ENCODE results near the gene MYBBP1A. TPM values are rescaled to one million over a fixed set of nuclear protein-coding genes. Genes with fewer than 3 reads are reported as not detected.

Gene MYBBP1A
- total and polyA plus RNA-seq, 10 donors = 24.7 to 71.2 (median 51.5) TPM

- Histone ChIP-seq H3K4me3 (no peak overlapping the region), H3K27me3 (replicated peaks in 1 of 7) (peaks cover 4 to 62% (median 25%) of the 10 kb centered on the region in 7 donors), H3K4me1 (peaks cover 6 to 21% (median 16%) of the 10 kb centered on the region in 6 donors), H3K9me3 (no peaks in the 10 kb centered on the region), H3K27ac (no peak overlapping the region), H3K36me3 (no peaks in the 10 kb centered on the region)
- TF ChIP-seq CTCF (IDR thresholded peaks at IDR 0.05 in 8 of 11, conservative IDR thresholded peaks at IDR 0.05 in 3 of 11) = no peak
- TF ChIP-seq POLR2AphosphoS5 (IDR thresholded peaks at IDR 0.05) = no peak
- TF ChIP-seq POLR2A (IDR thresholded peaks at IDR 0.05) = no peak
- WGBS, 5 donors = 64 to 85% (median 81%) methylated on average over 9 of the region's 9 CpGs
- intact Hi-C loops (cut with DNase I; ENCODE audit: low total_unique reads) = no loop called here
- peak; percentile 32 for DNase-seq
Observed at GRCh38 chr17:4587803-4588202, 32.6 kb upstream of the MYBBP1A start.

DNA sequence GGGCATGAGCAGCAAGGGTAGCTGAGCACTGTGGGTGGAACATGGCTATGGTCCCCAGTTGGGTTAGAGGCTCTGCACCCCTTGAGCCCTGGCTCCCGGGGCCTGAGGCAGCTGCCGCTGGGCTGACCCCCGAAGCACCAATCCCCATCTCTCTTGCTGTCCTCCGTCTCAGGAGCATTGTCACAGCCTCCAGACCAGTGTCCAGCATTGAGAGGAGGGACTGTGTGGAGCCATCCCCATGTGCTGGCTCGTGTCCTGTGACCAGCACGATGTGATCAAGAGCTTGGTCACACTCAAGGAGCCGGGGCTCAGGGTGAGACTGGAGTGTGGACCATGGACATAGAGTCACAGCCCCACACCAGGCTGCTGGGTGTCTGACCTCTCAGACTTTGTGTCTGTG lies 32.0 kb upstream of the MYBBP1A start:
- Histone ChIP-seq H3K4me3 (no peak overlapping the region), H3K27me3 (replicated peaks in 1 of 7) (peaks cover 4 to 66% (median 29%) of the 10 kb centered on the region in 7 donors), H3K9me3 (no peaks in the 10 kb centered on the region), H3K27ac (no peak overlapping the region), H3K4me1 (peaks cover 6 to 21% (median 16%) of the 10 kb centered on the region in 6 donors), H3K36me3 (no peaks in the 10 kb centered on the region)
- DNase-seq = peak; percentile 42
- WGBS, 5 donors = 84 to 91% (median 88%) methylated on average over 4 to 7 of the region's 7 CpGs
- intact Hi-C loops (cut with DNase I; ENCODE audit: low total_unique reads) = no loop called here
- TF ChIP-seq POLR2A (IDR thresholded peaks at IDR 0.05) (no peak), CTCF (IDR thresholded peaks at IDR 0.05 in 8 of 11, conservative IDR thresholded peaks at IDR 0.05 in 3 of 11) (no peak), POLR2AphosphoS5 (IDR thresholded peaks at IDR 0.05) (no peak)

DNA sequence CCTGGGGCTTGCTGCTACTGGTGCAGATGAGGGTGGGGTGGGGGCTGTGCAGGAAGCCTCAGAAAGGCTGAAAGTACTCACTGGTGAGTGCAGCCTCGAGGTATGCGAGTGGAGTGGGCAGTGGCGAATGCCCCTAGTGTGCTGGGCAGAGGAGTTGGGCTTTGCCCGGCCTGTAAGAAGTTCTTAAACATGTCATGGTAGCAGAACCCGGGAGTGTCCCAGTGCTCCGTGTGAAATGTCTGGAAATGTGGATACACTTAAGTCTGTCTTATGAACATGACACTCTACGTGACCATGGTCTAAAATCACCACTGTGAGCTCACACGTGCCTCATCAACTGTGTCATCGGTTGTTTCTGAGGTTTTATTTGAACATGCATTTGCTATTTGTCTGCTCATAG lies 30.9 kb upstream of the MYBBP1A start:
- intact Hi-C loops (cut with DNase I; ENCODE audit: low total_unique reads) = no loop called here
- Histone ChIP-seq H3K4me1 (peaks cover 6 to 21% (median 16%) of the 10 kb centered on the region in 6 donors), H3K4me3 (no peak overlapping the region), H3K27ac (no peak overlapping the region), H3K9me3 (no peaks in the 10 kb centered on the region), H3K36me3 (no peaks in the 10 kb centered on the region), H3K27me3 (replicated peaks in 1 of 7) (peaks cover 4 to 63% (median 33%) of the 10 kb centered on the region in 7 donors)
- no peak for TF ChIP-seq CTCF (IDR thresholded peaks at IDR 0.05 in 8 of 11, conservative IDR thresholded peaks at IDR 0.05 in 3 of 11)
- no peak for TF ChIP-seq POLR2AphosphoS5 (IDR thresholded peaks at IDR 0.05)
- TF ChIP-seq POLR2A (IDR thresholded peaks at IDR 0.05) = no peak
- DNase-seq = no peak
- WGBS, 5 donors = 88 to 94% (median 90%) methylated on average over 9 of the region's 9 CpGs

GRCh38 chr17:4585638-4585994 lies 30.4 kb upstream of the MYBBP1A start:
- no peaks in the 10 kb centered on the region for H3K36me3 ChIP-seq
- no peak overlapping the region for H3K27ac ChIP-seq
- peaks cover 6 to 21% (median 16%) of the 10 kb centered on the region in 6 donors for H3K4me1 ChIP-seq
- intact Hi-C loops (cut with DNase I; ENCODE audit: low total_unique reads) = no loop called here
- peaks cover 4 to 60% (median 33%) of the 10 kb centered on the region in 7 donors for H3K27me3 ChIP-seq (replicated peaks in 1 of 7)
- TF ChIP-seq CTCF (IDR thresholded peaks at IDR 0.05 in 8 of 11, conservative IDR thresholded peaks at IDR 0.05 in 3 of 11) (no peak), POLR2A (IDR thresholded peaks at IDR 0.05) (no peak), POLR2AphosphoS5 (IDR thresholded peaks at IDR 0.05) (no peak)
- H3K4me3 ChIP-seq = no peak overlapping the region
- no peaks in the 10 kb centered on the region for H3K9me3 ChIP-seq
- 83 to 89% (median 86%) methylated on average over 6 to 7 of the region's 7 CpGs for WGBS, 5 donors
- peak; percentile 42 for DNase-seq
